ENCODE data around the gene OSBPL3.

Gene OSBPL3

DNA sequence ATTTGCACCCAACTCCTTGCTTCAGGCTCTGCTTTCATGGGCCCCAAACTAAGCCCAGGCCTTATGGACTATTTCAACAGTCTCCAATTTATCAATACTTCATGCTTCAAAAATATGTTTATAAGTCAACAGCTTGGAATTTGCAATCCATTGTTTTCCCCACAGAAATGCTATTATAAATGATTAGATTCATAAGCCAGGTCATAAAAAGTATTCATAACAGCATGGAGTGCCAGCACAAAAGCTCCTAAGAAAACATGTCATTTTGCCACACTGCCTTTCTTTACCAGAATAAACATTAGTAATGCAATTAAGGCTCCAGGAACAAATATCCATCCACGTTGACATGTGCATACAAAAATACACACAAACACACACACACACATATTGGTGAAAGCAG lies 30.1 kb downstream of the OSBPL3 start:
- no peak for DNase-seq

DNA sequence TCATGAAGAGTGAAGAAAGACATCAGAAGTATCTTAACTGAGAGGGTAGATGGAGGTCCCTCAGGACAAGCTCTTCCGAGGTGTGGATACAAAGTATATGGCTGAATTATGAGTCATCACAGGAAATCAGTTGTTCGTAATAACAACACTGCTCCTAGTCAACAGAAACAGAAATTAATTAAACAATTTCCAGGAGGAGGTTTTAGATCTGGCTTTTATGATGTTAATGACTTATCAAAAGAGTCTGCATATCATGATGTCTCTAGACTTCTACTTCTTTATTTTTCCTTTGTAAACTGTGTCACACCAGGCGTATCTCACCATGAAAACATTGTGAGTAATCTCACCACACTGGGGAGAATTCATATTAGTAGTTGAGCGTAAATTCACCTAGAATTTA lies 31.2 kb downstream of the OSBPL3 start:
- DNase-seq = no peak

GRCh38 chr7:24946467-24946866 lies 33.5 kb downstream of the OSBPL3 start:
- no peak for DNase-seq

DNA sequence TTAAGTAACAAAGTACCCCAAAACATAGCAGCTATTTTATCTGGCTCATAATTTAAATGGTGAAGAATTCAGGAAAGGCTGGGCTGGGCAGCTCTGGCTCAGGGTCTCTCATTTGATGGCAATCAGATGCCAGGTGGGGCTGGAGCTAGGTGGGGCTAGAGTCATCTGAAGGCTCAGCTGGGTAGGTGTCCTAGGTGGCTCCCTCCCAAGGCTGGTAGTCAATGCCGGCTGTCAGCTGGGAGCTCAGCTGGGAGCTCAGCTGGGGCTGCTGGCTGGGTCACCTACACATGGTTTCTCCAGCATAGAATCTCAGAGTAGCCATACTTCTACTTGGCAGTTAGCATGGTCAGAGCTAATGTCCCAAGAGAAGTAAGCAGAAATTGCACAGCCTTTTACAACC lies 34.1 kb downstream of the OSBPL3 start:
- DNase-seq = no peak

DNA sequence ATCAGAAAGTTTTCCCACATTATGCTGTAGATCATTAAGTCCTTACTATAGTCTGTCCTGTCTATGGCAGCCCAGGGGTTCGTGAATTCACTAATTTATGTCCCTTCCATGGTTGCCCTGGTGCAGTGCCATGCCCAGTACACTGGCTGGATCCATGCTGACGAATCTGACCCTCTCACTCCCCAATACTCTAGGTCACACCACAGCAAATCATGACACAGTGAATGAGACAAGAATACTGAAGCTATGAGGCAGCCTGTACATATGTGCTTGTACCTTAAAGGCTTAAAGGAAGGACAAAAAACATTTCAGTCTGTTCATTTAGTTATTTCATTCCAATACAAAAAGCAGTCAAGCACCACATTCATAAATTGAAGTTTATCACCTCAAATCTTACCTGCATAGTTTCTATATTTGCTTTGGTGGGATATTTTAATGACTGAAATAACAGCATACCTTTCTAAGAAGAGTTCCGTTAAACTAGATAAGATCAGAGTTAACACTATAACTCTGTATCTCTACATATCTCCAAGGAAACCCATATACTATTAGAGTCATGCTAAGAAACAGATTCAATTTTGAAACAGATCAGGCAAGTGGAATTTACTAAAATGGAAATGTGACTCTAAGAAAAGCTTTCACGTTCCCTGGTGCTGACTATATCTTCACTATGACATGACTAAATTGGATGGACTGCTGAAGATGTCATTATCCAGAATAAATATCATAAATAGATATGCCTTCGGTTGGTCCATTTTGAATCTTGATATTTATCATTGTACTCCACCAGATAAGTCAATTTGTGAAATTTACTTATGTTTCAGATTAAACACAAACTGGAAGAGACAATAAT lies 36.7 kb downstream of the OSBPL3 start:
- DNase-seq = no peak

DNA sequence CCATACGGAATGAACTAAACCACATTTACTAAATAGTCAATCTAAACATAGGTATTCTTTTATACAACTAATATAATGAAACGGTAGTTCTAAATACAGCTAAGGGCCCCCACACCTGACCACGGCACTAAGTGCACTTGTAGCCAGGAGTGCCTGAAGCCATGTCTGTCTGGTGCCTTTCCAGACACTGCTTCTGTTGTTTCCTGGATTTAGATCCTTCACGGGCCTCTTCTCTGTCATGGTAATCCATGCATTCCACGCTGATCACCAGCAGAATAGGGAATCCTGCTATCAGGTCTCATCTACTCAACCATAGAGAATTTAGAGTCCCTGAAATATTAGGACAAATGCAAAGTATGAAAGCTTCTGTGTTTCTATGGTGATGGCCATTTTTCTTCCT lies 37.8 kb downstream of the OSBPL3 start:
- DNase-seq = no peak

DNA sequence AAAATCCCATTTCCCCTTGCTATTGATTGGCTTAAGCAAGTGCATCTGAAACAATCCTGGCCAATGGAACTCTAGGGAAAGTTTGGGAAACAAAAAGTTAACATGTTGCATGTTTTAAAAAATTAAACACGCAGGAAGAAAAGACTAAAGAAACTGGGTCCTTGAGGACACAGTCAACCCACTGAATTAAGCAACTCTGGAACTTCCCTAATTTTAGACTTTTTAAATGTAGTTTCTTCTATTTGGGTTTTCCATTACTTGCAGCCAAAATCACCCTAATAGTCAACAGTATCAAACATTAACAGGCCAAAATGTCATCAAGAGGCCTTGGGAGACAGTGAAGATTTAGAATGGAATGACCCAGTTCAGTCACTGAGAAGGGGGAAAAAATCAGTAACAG lies 40.6 kb downstream of the OSBPL3 start:
- DNase-seq = peak; percentile 27

DNA sequence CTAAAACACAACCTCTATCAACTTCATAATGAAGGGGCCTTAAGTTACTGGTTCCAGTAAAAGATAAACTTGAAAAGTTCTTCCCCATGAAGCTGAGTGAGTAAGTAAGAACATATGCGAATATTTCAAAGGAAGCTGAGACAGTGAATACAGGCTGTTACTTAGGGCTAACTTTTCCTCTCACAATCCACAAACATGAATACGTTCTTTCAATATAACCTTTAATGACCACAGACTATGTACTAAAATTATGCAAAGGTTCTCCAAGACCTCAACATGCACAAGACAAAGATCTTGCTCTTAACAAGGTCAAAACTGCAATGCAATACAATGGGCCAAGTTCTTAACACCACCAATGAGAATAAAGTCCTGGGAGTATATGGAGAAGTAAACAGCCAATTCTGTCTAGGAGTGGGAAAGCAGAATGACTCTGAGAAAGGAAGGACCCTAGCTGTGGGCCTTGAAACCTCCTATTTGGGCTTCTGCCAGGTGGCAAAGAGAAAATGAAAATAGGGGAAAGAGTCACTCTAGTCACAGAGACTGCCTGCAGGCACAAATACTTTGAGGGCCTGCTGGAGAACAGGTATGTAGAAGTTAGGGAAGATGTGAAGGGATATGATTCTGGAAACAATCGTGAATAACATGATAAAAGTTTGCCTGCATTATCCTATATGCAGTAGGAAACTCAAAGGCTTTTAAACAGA lies 43.7 kb downstream of the OSBPL3 start:
- peak; percentile 39 for DNase-seq

DNA sequence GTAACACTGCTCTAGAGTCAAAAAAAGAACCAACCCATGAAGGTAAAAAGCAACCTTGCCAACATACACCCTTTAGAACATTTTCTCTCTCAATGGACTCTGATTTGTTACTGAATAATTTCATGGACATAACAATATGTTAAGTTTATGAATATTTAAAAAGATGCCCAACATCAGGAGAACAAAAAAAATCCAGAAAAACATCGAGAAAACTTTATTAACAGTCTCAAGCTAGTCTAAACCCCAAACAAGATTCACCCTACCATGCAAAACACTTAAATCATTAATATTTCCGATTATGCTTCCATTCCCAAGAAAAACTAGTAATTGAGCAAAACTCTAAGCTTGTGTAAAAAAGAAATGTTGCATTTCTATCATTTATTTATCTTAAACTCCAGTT lies 46.7 kb downstream of the OSBPL3 start:
- DNase-seq = no peak

DNA sequence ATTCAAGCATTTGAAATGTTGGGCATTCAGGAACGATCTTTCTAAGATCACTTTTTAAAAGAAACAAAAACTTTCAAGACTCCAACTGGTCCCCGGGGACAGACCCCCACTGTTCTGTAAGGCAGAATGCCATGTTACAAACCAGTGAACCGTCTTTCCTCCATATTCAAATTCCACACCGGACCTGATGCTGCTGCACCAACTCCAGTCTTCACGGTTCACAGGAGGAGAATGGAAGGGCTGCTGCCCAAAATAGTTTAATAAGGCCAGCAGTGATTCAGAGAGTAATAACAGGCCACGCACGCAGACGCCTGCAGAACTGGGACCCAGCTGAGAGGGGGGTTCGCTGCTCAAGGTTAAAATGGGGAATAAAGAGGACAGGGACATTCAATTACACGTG lies 47.2 kb downstream of the OSBPL3 start:
- no peak for DNase-seq

- DNase-seq = no peak
Observed at GRCh38 chr7:24932389-24932788, 47.6 kb downstream of the OSBPL3 start.

DNA sequence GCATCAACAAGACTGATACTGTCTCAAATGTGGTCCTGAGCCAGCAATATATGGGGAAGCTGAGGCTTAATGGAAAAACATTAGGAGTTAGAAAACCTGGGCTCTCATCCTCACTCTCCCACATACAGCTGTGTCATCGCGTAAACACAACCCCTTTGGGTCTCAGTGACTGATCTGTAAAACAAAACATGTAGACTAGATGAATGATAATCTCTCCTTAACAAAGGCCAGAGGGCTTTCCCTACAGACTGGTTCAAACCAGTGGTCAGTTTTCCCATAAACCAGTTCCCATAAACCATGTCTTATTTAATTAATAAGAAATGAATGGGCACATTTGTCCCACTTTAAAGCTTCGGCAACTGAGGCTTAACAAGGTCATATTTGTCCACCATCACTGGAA lies 48.1 kb downstream of the OSBPL3 start:
- DNase-seq = no peak

- DNase-seq = no peak
Observed at GRCh38 chr7:24930856-24931255, 49.1 kb downstream of the OSBPL3 start.

DNA sequence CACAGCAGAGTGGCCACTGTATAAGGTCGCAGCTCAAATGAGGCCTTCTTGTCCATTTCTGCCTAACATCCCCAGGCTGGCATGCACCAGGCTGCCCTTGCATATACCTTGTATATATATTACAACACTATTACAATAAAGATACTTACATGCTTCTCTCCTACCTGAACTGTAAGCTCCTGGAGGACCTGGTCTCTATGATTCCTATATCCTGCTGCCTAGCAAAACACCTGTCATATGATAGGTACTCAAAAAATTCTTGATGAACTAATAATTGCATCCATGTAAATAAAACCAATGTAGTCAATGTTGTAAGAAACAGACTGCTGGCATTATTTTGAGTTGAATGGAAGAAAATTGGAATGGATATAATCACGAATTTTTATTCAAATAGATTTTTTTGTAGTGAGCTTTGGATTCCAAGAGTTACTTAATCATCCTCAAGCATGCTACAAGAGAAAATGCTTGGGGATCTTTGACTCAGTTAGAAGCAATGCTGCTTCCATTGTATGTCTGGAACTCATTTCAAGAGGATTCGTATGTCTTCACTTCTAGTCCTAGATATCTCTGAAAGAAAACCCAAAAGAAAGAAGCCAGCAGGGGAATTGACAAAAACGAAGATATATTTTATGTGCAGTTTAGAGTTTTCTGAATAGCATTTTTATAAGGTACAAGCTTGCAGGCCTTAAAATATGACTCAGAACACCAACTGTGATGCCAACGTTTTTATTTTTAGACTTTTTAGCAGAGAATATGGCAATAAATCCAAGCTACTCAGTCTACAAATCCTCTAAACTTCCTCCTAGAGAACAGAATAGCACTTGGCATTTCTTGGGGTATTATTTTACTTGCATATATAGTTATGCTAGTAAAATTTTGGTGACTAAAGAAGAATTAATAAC lies 53.1 kb downstream of the OSBPL3 start:
- DNase-seq = no peak

- peak; percentile 60 for DNase-seq
Observed at GRCh38 chr7:24924375-24924774, 55.6 kb downstream of the OSBPL3 start.

- DNase-seq = peak; percentile 65
Observed at GRCh38 chr7:24923172-24923865, 56.7 kb downstream of the OSBPL3 start.

DNA sequence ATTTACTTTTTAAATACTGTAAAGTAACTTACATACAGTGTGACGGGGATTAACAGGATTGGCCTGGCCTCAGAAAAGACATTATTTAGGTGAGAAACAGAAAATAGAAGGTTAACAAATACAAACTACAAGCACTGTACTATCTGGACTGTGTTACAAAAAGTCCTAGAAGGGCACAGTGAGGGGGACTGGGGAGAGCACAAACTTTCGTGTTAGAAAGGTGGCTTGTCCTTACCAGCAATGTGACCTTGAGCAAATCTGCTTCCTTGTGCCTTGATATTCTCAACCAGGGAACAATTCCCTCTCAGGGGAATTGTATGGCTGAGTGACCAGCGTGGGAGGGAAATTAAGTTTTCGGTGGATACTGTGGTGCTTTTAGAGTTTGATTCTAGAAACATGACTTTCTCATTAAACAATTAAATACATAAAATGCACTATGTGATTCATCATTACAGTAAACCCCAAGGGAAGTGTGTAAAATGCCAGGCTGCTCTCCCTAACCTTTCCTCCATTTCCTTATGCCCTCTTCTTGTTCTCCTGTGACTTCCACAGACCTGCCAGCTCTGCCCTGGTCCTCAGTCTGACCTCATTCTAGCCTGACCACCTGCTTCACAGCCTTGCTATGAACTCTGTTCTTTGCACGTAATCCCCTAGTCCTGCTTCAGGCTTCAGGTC lies 57.7 kb downstream of the OSBPL3 start:
- DNase-seq = no peak

GRCh38 chr7:24921362-24921679 lies 58.7 kb downstream of the OSBPL3 start:
- no peak for DNase-seq

GRCh38 chr7:24920451-24921361 lies 59.3 kb downstream of the OSBPL3 start:
- peak; percentile 61 for DNase-seq

DNA sequence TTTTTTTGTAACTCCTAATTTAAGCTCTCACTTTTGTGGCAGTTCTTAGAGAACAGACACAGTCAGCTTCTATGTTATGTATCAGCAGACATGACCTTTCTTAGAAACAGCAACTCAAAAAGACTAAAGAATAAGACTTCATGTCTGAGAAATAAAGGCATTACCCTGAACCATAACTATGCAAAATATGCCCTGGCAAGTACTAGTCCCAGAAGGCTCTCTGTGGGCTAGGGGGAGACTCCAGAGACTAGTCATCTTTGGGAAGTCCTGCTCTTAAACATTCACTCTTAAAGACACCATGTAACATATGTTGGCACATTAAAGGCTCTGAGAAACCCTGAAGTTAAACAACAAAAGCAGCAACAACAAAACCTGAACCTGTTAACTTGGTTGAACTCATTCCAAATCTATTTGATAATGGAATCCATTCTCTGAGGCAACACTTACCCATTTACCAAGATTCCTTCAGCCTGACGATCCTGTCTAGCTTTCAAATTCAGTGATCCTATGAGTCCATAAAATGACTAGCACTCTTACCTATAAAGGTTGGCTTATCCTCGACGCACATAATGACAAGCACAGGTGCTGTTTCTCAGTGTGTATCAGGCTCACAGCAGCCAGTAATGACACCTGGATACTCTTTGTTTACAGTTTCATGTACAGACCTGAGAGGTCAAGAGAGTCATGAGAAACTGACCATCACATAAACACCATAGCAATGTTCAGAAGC lies 62.3 kb downstream of the OSBPL3 start:
- no peak for DNase-seq

All from hematopoietic multipotent progenitor cell treated with erythropoietin and hydrocortisone succinate and interleukin-3 and kit ligand, for 6 days (in vitro differentiated cells).